Neuronal stem cell (in vitro differentiated cells): ENCODE data around the gene LMTK2.

Experiments used
- DNase-seq: peaks from one replicate; pipeline ENCODE4 v3.0.0-alpha.2; 2013; ENCODE audit warnings: low spot score
- H2AFZ ChIP-seq: one replicate; pipeline ENCODE4 v1.6.1; 2013; ENCODE audit warnings: mild to moderate bottlenecking, low read length, inconsistent platforms
- H2AK5ac ChIP-seq: 2 replicates; pipeline ENCODE4 v1.6.1; 2013; ENCODE audit warnings: low read depth, mild to moderate bottlenecking, inconsistent platforms, low read length, moderate library complexity, mixed read lengths
- H2BK120ac ChIP-seq: 2 replicates; pipeline ENCODE4 v1.6.1; 2013; ENCODE audit warnings: low read depth, mild to moderate bottlenecking, inconsistent platforms, low read length, moderate library complexity, mixed read lengths
- H2BK12ac ChIP-seq: one replicate; pipeline ENCODE4 v1.6.1; 2013; ENCODE audit warnings: low read length, inconsistent platforms
- H2BK15ac ChIP-seq: 2 replicates; pipeline ENCODE4 v1.6.1; 2013; ENCODE audit warnings: mild to moderate bottlenecking, low read length, inconsistent platforms, mixed read lengths
- H2BK5ac ChIP-seq: one replicate; pipeline ENCODE4 v1.6.1; 2013; ENCODE audit warnings: inconsistent platforms, mild to moderate bottlenecking, low read length, moderate library complexity
- H3K14ac ChIP-seq: one replicate; pipeline ENCODE4 v1.6.1; 2013; ENCODE audit warnings: low read length, inconsistent platforms
- H3K18ac ChIP-seq: 2 replicates; pipeline ENCODE4 v1.6.1; 2013; ENCODE audit warnings: low read length, inconsistent platforms
- H3K23ac ChIP-seq: 2 replicates; pipeline ENCODE4 v1.6.1; 2013; ENCODE audit warnings: low read depth, mild to moderate bottlenecking, mixed read lengths, low read length, inconsistent platforms; ENCODE audit not compliant: poor library complexity
- H3K27ac ChIP-seq: replicated peaks from 3 replicates; pipeline ENCODE4 v1.5.1; 2013; ENCODE audit warnings: low read length, inconsistent platforms
- H3K27me3 ChIP-seq, 3 experiments: 2 replicates each; pipeline ENCODE4 v1.6.1; 2013; ENCODE audit warnings: low read length in 3 of 3, mild to moderate bottlenecking in 2 of 3, inconsistent platforms in 1 of 3, low read depth in 1 of 3, mixed read lengths in 1 of 3, moderate library complexity in 1 of 3; ENCODE audit not compliant: control insufficient read depth in 3 of 3, insufficient read depth in 3 of 3
- H3K36me3 ChIP-seq, 2 donors: replicated peaks in 1 of 2; 2 replicates each; pipeline ENCODE4 v1.6.1; 2013; ENCODE audit warnings: low read length in 2 of 2; ENCODE audit not compliant: control insufficient read depth in 2 of 2, insufficient read depth in 2 of 2
- H3K4ac ChIP-seq: 2 replicates; pipeline ENCODE4 v1.6.1; 2013; ENCODE audit warnings: inconsistent platforms, mild to moderate bottlenecking, low read length, moderate library complexity
- H3K4me1 ChIP-seq, 2 donors: 1 replicate in 1 of 2; 2 replicates in 1 of 2; pipeline ENCODE4 v1.6.1; 2013; ENCODE audit warnings: low read length in 2 of 2, low read depth in 1 of 2; ENCODE audit not compliant: control insufficient read depth in 2 of 2, insufficient read depth in 1 of 2
- H3K4me2 ChIP-seq: one replicate; pipeline ENCODE4 v1.6.1; 2013; ENCODE audit warnings: mild to moderate bottlenecking, low read length, inconsistent platforms; ENCODE audit not compliant: insufficient read depth, poor library complexity, severe bottlenecking
- H3K4me3 ChIP-seq, 2 donors: 2 replicates each; pipeline ENCODE4 v1.5.1; 2013; ENCODE audit warnings: low read length in 2 of 2, mild to moderate bottlenecking in 2 of 2, inconsistent platforms in 1 of 2, moderate library complexity in 1 of 2
- H3K79me1 ChIP-seq: one replicate; pipeline ENCODE4 v1.6.1; 2013; ENCODE audit warnings: low read depth, mild to moderate bottlenecking, inconsistent platforms, low read length, moderate library complexity
- H3K9ac ChIP-seq: one replicate; pipeline ENCODE4 v1.6.1; 2013; ENCODE audit warnings: mild to moderate bottlenecking, low read depth, low read length, inconsistent platforms; ENCODE audit not compliant: poor library complexity
- H3K9me3 ChIP-seq, 2 donors: replicated peaks in 1 of 2; 2 replicates each; pipeline versions ENCODE3 to v1.6.1; 2013; ENCODE audit warnings: low read length in 2 of 2, mild to moderate bottlenecking in 2 of 2, inconsistent platforms in 1 of 2, low read depth in 1 of 2, mixed read lengths in 1 of 2, moderate library complexity in 1 of 2; ENCODE audit not compliant: control insufficient read depth in 2 of 2, insufficient read depth in 1 of 2
- H4K8ac ChIP-seq: one replicate; pipeline ENCODE4 v1.6.1; 2013; ENCODE audit warnings: low read depth, mild to moderate bottlenecking, inconsistent platforms, low read length, moderate library complexity
- H4K91ac ChIP-seq: one replicate; pipeline ENCODE4 v1.6.1; 2013; ENCODE audit warnings: low read length, low read depth, mild to moderate bottlenecking, inconsistent platforms; ENCODE audit not compliant: poor library complexity
- WGBS, 2 donors: extraction: QIAGEN DNeasy Blood & Tissue Kit; methylation state at CpG; one replicate each; pipeline ENCODE4 v1.1.7; 2013; ENCODE audit warnings: missing lambda C conversion rate in 2 of 2, mixed read lengths in 1 of 2; ENCODE audit not compliant: insufficient read length in 2 of 2, insufficient replicate concordance in 1 of 2; ENCODE audit errors: extremely low coverage in 2 of 2; 5-methylcytosine and 5-hydroxymethylcytosine counted together

The LMTK2 gene

GRCh38 chr7:98211221-98211675 lies 104.6 kb downstream of the LMTK2 start, which contains the start of gene BHLHA15:
BHLHA15 (plus strand) TSS chr7:98211439; CDS start chr7:98212310, 871 bp downstream.
- Histone ChIP-seq H3K4ac (no peak within 1 kb of the TSS), H3K27me3 (no peaks in the 10 kb centered on the region), H3K36me3 (peaks cover 9 to 24% of the 10 kb centered on the region in 2 donors), H3K4me1 (peaks cover 0 to 6% of the 10 kb centered on the region in 2 donors), H3K18ac (peak within 1 kb of the TSS; percentile 87), H2BK15ac (peak within 1 kb of the TSS; percentile 89), H3K79me1 (peaks cover 5% of the 10 kb centered on the region), H3K9ac (peak within 1 kb of the TSS; percentile 60), H3K9me3 (no peaks in the 10 kb centered on the region), H2BK5ac (peak within 1 kb of the TSS; percentile 75), H3K23ac (peak within 1 kb of the TSS; percentile 73), H4K8ac (peak within 1 kb of the TSS; percentile 82), H2BK12ac (peak within 1 kb of the TSS; percentile 1), H2AFZ (no peak within 1 kb of the TSS), H3K4me2 (peak within 1 kb of the TSS; percentile 80), H2BK120ac (peak within 1 kb of the TSS; percentile 72), H2AK5ac (peak within 1 kb of the TSS; percentile 99), H4K91ac (no peak within 1 kb of the TSS), H3K4me3 (peak within 1 kb of the TSS in 1 of 2 donors; percentile 69), H3K14ac (peak within 1 kb of the TSS; percentile 56), H3K27ac (peak within 1 kb of the TSS; percentile 31)
- WGBS, 2 donors: no CpG with 5 or more reads among the region's 45 CpGs
- DNase-seq: no peak

GRCh38 chr7:98211676-98212531 lies 105.2 kb downstream of the LMTK2 start:
- no peaks in the 10 kb centered on the region for H3K27me3 ChIP-seq
- H3K14ac ChIP-seq: peak overlapping the region; percentile 56
- peak overlapping the region; percentile 99 for H2AK5ac ChIP-seq
- H3K9ac ChIP-seq: peak overlapping the region; percentile 44
- H3K9me3 ChIP-seq: no peaks in the 10 kb centered on the region
- H3K18ac ChIP-seq: peak overlapping the region; percentile 87
- peak overlapping the region in 1 of 2 donors; percentile 62 for H3K4me3 ChIP-seq
- peak overlapping the region; percentile 31 for H3K27ac ChIP-seq
- peak overlapping the region; percentile 73 for H3K23ac ChIP-seq
- peak overlapping the region; percentile 40 for H3K4me2 ChIP-seq
- no peak overlapping the region for H3K4ac ChIP-seq
- peak overlapping the region; percentile 1 for H2BK12ac ChIP-seq
- peaks cover 5% of the 10 kb centered on the region for H3K79me1 ChIP-seq
- H2BK120ac ChIP-seq: peak overlapping the region; percentile 72
- DNase-seq: no peak
- H2AFZ ChIP-seq: no peak overlapping the region
- peak overlapping the region; percentile 75 for H2BK5ac ChIP-seq
- no CpG with 5 or more reads among the region's 49 CpGs for WGBS, 2 donors
- no peak overlapping the region for H4K91ac ChIP-seq
- peaks cover 3 to 18% of the 10 kb centered on the region in 2 donors for H3K36me3 ChIP-seq
- H3K4me1 ChIP-seq: peaks cover 0 to 6% of the 10 kb centered on the region in 2 donors
- peak overlapping the region; percentile 89 for H2BK15ac ChIP-seq
- H4K8ac ChIP-seq: peak overlapping the region; percentile 82

GRCh38 chr7:98212532-98213041 lies 105.9 kb downstream of the LMTK2 start:
- Histone ChIP-seq H3K4ac (no peak overlapping the region), H3K23ac (no peak overlapping the region), H3K18ac (peak overlapping the region; percentile 77), H3K27ac (no peak overlapping the region), H2BK5ac (peak overlapping the region; percentile 75), H3K4me3 (no peak overlapping the region), H4K91ac (no peak overlapping the region), H3K4me2 (no peak overlapping the region), H3K14ac (no peak overlapping the region), H2AK5ac (peak overlapping the region; percentile 99), H3K4me1 (peaks cover 0 to 8% of the 10 kb centered on the region in 2 donors), H3K79me1 (peaks cover 5% of the 10 kb centered on the region), H3K27me3 (no peaks in the 10 kb centered on the region), H3K9me3 (no peaks in the 10 kb centered on the region), H2BK12ac (peak overlapping the region; percentile 1), H2BK120ac (peak overlapping the region; percentile 87), H3K9ac (no peak overlapping the region), H2BK15ac (no peak overlapping the region), H2AFZ (no peak overlapping the region), H4K8ac (no peak overlapping the region), H3K36me3 (peaks cover 0 to 14% of the 10 kb centered on the region in 2 donors)
- no peak for DNase-seq
- no CpG with 5 or more reads among the region's 30 CpGs for WGBS, 2 donors
